ENCODE data around the gene TENT4B.
"Not testable (repeated sequence)": the region's sequence is repeated elsewhere in the genome, so short reads cannot be mapped to it uniquely, and the experiment has no call there.

DNA sequence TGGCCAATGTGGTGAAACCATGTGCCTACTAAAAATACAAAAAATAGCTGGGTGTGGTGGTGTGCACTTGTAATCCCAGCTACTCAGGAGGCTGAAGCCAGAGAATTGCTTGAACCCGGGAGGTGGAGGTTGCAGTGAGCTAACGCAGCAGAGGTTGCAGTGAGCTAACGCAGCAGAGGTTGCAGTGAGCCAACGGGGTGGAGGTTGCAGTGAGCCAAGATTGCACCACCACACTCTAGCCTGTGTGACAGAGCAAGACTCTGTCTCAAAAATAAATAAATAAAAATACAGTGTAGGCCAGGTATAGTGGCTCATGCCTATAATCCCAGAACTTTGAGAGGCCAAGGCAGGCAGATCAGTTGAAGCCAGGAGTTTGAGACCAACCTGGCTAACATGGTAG lies 18.7 kb downstream of the TENT4B start:
- TF ChIP-seq EZH2 (IDR thresholded peaks at IDR 0.05; ENCODE audit: borderline replicate concordance); EZH2phosphoT487 (IDR thresholded peaks at IDR 0.05; ENCODE audit: low read depth, severe bottlenecking, unreplicated experiment): not testable (repeated sequence)
- TF ChIP-seq, protein P1, sequence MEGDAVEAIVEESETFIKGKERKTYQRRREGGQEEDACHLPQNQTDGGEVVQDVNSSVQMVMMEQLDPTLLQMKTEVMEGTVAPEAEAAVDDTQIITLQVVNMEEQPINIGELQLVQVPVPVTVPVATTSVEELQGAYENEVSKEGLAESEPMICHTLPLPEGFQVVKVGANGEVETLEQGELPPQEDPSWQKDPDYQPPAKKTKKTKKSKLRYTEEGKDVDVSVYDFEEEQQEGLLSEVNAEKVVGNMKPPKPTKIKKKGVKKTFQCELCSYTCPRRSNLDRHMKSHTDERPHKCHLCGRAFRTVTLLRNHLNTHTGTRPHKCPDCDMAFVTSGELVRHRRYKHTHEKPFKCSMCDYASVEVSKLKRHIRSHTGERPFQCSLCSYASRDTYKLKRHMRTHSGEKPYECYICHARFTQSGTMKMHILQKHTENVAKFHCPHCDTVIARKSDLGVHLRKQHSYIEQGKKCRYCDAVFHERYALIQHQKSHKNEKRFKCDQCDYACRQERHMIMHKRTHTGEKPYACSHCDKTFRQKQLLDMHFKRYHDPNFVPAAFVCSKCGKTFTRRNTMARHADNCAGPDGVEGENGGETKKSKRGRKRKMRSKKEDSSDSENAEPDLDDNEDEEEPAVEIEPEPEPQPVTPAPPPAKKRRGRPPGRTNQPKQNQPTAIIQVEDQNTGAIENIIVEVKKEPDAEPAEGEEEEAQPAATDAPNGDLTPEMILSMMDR (IDR thresholded peaks at IDR 0.05; ENCODE audit: poor library complexity): not testable (repeated sequence)

Data from hepatocyte (in vitro differentiated cells).